Heart right ventricle (tissue), 16 donors: ENCODE data around the gene ZNF625. TPM values are rescaled to one million over a fixed set of nuclear protein-coding genes. Genes with fewer than 3 reads are reported as not detected.

ENCODE experiments used
- ATAC-seq, 8 donors: fragments of 200-7000 bp; cut with Tn5 transposase; one replicate each; pipeline ENCODE4 v1.9.1; 2020; ENCODE audit warnings: mild to moderate bottlenecking in 8 of 8, moderate library complexity in 8 of 8, moderate number of reproducible peaks in 1 of 8
- DNase-seq, 2 donors: peaks; one replicate each; pipeline ENCODE4 v3.0.0-alpha.2; 2020
- H3K27ac ChIP-seq, 10 donors: fragments of 200-600 bp; sonication (generic) in 2 of 10; one replicate each; pipeline versions ENCODE4 v1.5.0 to v1.8.0; 2020 to 2022; ENCODE audit warnings: mild to moderate bottlenecking in 3 of 10
- H3K27me3 ChIP-seq, 7 donors: fragments of 200-600 bp; one replicate each; pipeline ENCODE4 v1.8.0; 2021 to 2022; ENCODE audit warnings: mild to moderate bottlenecking in 2 of 7
- H3K36me3 ChIP-seq, 9 donors: fragments of 200-600 bp; sonication (generic) in 1 of 9; one replicate each; pipeline versions ENCODE4 v1.5.0 to v1.8.0; 2020 to 2022; ENCODE audit warnings: mild to moderate bottlenecking in 2 of 9
- H3K4me1 ChIP-seq, 9 donors: fragments of 200-600 bp; sonication (generic) in 1 of 9; one replicate each; pipeline versions ENCODE4 v1.5.0 to v1.8.0; 2020 to 2022; ENCODE audit warnings: mild to moderate bottlenecking in 4 of 9
- H3K4me3 ChIP-seq, 10 donors: fragments of 200-600 bp; sonication (generic) in 2 of 10; one replicate each; pipeline versions ENCODE4 v1.5.0 to v1.8.0; 2020 to 2022; ENCODE audit warnings: mild to moderate bottlenecking in 7 of 10, moderate library complexity in 2 of 10
- H3K9me3 ChIP-seq, 11 donors: fragments of 200-600 bp in 10 of 11; sonication (generic) in 2 of 11; one replicate each; pipeline versions ENCODE4 v1.5.0 to v1.8.0; 2013 to 2022; ENCODE audit warnings: mild to moderate bottlenecking in 2 of 11, control low read depth in 1 of 11, moderate library complexity in 1 of 11
- CTCF ChIP-seq, 9 donors: fragments of 200-600 bp; sonication (generic) in 2 of 9; IDR thresholded peaks; one replicate each; pipeline versions ENCODE4 v1.5.0 to v1.8.0; 2021 to 2022; ENCODE audit warnings: antibody characterized with exemption in 9 of 9, mild to moderate bottlenecking in 5 of 9, moderate library complexity in 1 of 9
- WGBS, 2 donors: extraction: QIAGEN DNeasy Blood & Tissue Kit; methylation state at CpG; one replicate each; pipeline ENCODE4 v1.1.7; 2013; ENCODE audit warnings: inconsistent platforms in 1 of 2; 5-methylcytosine and 5-hydroxymethylcytosine counted together
- intact Hi-C, 10 donors: fragments of 100-400 bp; cut with DNase I; formaldehyde crosslinking; loops; one replicate each; pipeline versions ENCODE4 v1.11.1 to v1.14.2; 2022
- polyA plus RNA-seq, 2 donors: library from polyadenylated mRNA; stranded (reverse); fragments of 200-250 nt; gene quantifications; one replicate each; pipeline ENCODE4 v1.2.3, GENCODE V29; 2013
- total RNA-seq, 10 donors: library from RNA; stranded (reverse); fragmentation: NEBNext Ultra II Directional in 3 of 10; extraction: Animal tissue kit (Norgen Biotek cat#: 25700) in 3 of 10; gene quantifications; one replicate each; pipeline versions ENCODE4 v1.2.1 to v1.2.4, GENCODE V29; 2021 to 2023
- donor health status: Arrhythmogenic right ventricular cardiomyopathy.
- donor health status: ischemic (EF 13 %, LVEDD 7.1; RV severe dilation, severe dysfunction).
- donor health status: healthy with polysubstance abuse.
- donor health status: DM: no; HTN: yes; CAD: no.
- donor health status: DM: no; HTN: no; CAD: no.
- donor health status: ischemic (EF 25% LVEDD 6.9; RV normal size, moderate dysfunction).
- donor health status: ischemic (EF 25% LVEDD 5.7; RV mildly dilated, moderate dysfunction).
- donor health status: healthy.
- donor health status: DM: yes; HTN: yes; CAD: no.
- donor health status: Ischemic cardiomyopathy.
- donor health status: ischemic (EF 35%, LVEDD 5.7; RV mildly dilated, moderate dysfunction).
- donor health status: nonischemic (EF 11% LVEDD 7.7; RV severe dilation, severe dysfunction).
- donor health status: DM: yes; HTN: yes; CAD: no.
- donor health status: PGD.
- donor health status: ischemic (EF 29% LVEDD 5.4; RV normal size, mild dysfunction).
- donor health status: nonischemic (EF 23%, LVEDD 6.1; RV moderate dilation, normal function).

Gene ZNF625
- total and polyA plus RNA-seq, 12 donors, result 0.65 to 8.8 (median 5.0) TPM

- Histone ChIP-seq H3K27ac (no peak overlapping the region), H3K27me3 (no peaks in the 10 kb centered on the region), H3K9me3 (peaks cover 0 to 19% (median 0%) of the 10 kb centered on the region in 11 donors), H3K4me1 (peaks cover 0 to 25% (median 20%) of the 10 kb centered on the region in 9 donors), H3K4me3 (peak overlapping the region in 2 of 10 donors; percentile 85 to 97), H3K36me3 (peaks cover 0 to 43% (median 27%) of the 10 kb centered on the region in 9 donors)
- peak in 4 of 9 donors; percentile 5 to 31 (median 15) for TF ChIP-seq CTCF (IDR thresholded peaks at IDR 0.05)
- ATAC-seq, result no peak
- WGBS, 2 donors, result 55 to 59% methylated on average over 10 of the region's 10 CpGs
- DNase-seq, result no peak
- intact Hi-C loops, result loop anchor here (1.0 to 10.0 kb wide), 19 partner anchors 49 to 345 kb away; partner anchors contain the start of genes ZNF491 (in 4 of the 10), ZNF69 (in 1 of the 10) and ZNF878 (in 1 of the 10)
Observed at GRCh38 chr19:12141405-12141736, 15.2 kb downstream of the ZNF625 start.

DNA sequence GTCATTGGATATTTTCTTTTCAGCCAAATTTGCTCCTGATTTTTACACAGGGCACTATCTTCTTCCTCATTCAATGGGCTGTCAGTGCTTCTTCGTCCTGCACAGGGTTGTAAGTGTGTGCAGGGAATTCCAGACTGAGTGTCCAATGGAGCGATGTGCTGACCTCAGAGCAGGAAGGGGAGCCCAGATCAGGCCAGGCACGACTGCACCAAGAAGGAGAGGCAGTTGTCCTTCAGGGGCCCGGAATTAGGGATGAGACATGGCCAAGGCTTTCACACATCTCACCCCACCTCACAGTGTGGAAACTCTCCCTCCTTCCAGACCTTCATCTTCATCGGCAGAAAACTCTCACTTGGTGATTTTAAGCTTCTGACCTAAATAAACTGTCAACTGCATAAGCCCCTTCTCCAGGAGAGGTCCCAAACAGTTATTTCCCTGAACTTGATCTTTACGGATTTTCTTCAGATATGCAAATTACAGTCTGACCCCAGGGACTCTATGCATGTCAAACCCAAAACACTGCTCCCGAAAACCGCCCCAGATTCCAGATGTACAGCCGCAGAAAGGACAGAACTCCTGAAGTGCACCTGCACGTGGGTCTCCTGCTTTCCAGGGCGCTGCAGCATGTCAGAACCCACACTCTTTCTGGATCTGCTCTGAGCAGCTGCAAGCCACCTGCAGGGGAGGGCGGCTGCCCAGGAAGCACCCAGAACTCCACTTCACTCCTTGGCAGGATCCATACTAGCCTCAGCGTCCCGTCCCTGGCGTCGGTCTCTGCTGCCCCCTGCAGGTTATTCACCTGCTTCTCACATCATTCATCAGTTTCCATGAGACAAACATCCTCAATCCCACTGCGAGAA is 15.8 kb downstream of the ZNF625 start:
- peaks cover 0 to 25% (median 20%) of the 10 kb centered on the region in 9 donors for H3K4me1 ChIP-seq
- H3K9me3 ChIP-seq, result peaks cover 0 to 13% (median 0%) of the 10 kb centered on the region in 11 donors
- peaks cover 0 to 43% (median 24%) of the 10 kb centered on the region in 9 donors for H3K36me3 ChIP-seq
- DNase-seq (peak; percentile 88 to 91), ATAC-seq (peak; percentile 84 to 94 (median 91))
- H3K27ac ChIP-seq, result peak overlapping the region in 8 of 10 donors; percentile 1 to 89 (median 78)
- 4% methylated on average over 17 of the region's 17 CpGs for WGBS, 2 donors
- intact Hi-C loops, result loop anchor here (1.0 to 10.0 kb wide), 21 partner anchors 48 to 344 kb away; partner anchors contain the start of genes ZNF491 (in 4 of the 10), ZNF69 (in 1 of the 10), ZNF844 (in 1 of the 10) and ZNF878 (in 1 of the 10)
- H3K4me3 ChIP-seq, result peak overlapping the region; percentile 57 to 97 (median 76)
- TF ChIP-seq CTCF (IDR thresholded peaks at IDR 0.05), result peak; percentile 91 to 99 (median 94)
- no peaks in the 10 kb centered on the region for H3K27me3 ChIP-seq

- H3K27me3 ChIP-seq, result no peaks in the 10 kb centered on the region
- intact Hi-C loops, result loop anchor here (1.0 to 10.0 kb wide), 22 partner anchors 47 to 417 kb away; partner anchors contain the start of genes ZNF491 (in 4 of the 10), ZNF69 (in 1 of the 10), ZNF844 (in 1 of the 10) and ZNF878 (in 1 of the 10)
- WGBS, 2 donors, result 0 to 1% methylated on average over 49 of the region's 49 CpGs
- H3K9me3 ChIP-seq, result peaks cover 0 to 13% (median 0%) of the 10 kb centered on the region in 11 donors
- DNase-seq (peak; percentile 95 to 97), ATAC-seq (peak; percentile 98 to 100 (median 99))
- TF ChIP-seq CTCF (IDR thresholded peaks at IDR 0.05), result peak in 1 of 9 donors; percentile 10
- peak within 1 kb of the TSS; percentile 57 to 97 (median 76) for H3K4me3 ChIP-seq
- H3K36me3 ChIP-seq, result peaks cover 0 to 43% (median 24%) of the 10 kb centered on the region in 9 donors
- peak within 1 kb of the TSS; percentile 44 to 89 (median 78) for H3K27ac ChIP-seq
- peaks cover 0 to 25% (median 20%) of the 10 kb centered on the region in 9 donors for H3K4me1 ChIP-seq
Observed at GRCh38 chr19:12139885-12140544, 16.5 kb downstream of the ZNF625 start, which contains the start of gene ZNF20. Gene ZNF20, minus strand, starts transcription at chr19:12140350. Its CDS starts 168 bp downstream, at chr19:12140182.
